Endothelial cell of umbilical vein (primary cell): ENCODE results near the gene SAMD11. TPM values are rescaled to one million over a fixed set of nuclear protein-coding genes. Genes with fewer than 3 reads are reported as not detected.

Experiments used
- BruUV-seq: library from RNA; stranded (reverse); fragments of 400-500 nt; replicated peaks from 2 replicates; lab custom pipeline; 2021; lab: Mats Ljungman, UMichigan
- CTCF ChIA-PET: fragments of 300-600, 350-600 bp; sonication (Branson Sonifier 250); formaldehyde crosslinking; loops from one replicate; lab custom pipeline; 2021; ENCODE audit warnings: antibody characterized with exemption, inconsistent platforms; lab: Charles Lee
- POLR2A ChIA-PET: fragments of 300-600, 350-600 bp; sonication (Branson Sonifier 250); formaldehyde crosslinking; loops from one replicate; lab custom pipeline; 2021; ENCODE audit warnings: antibody characterized with exemption, inconsistent platforms; lab: Charles Lee
- DNase-seq: peaks from one replicate; pipeline ENCODE4 v3.0.0-alpha.2; 2011; ENCODE audit warnings: low read depth, low spot score
- FAIRE-seq: peaks from 2 replicates; lab custom pipeline; 2011; peaks lifted over from hg19 to GRCh38; lab: Jason Lieb, UNC
- H2AFZ ChIP-seq: 2 replicates; pipeline ENCODE4 v1.6.0; 2012; ENCODE audit warnings: low read depth, low read length, control low read depth, inconsistent platforms
- H3K27ac ChIP-seq: 2 replicates; pipeline ENCODE4 v1.5.1; 2011; ENCODE audit warnings: low read depth, mild to moderate bottlenecking, control low read depth, low read length, moderate library complexity; ENCODE audit not compliant: insufficient read depth
- H3K27me3 ChIP-seq, 2 experiments: 2 replicates each; pipeline versions ENCODE4 v1.6.0 to v1.6.1; 2011; ENCODE audit warnings: low read length in 2 of 2, mixed read lengths in 1 of 2; ENCODE audit not compliant: control insufficient read depth in 2 of 2, insufficient read depth in 2 of 2
- H3K36me3 ChIP-seq, 2 experiments: 2 replicates in 1 of 2; 3 replicates in 1 of 2; pipeline ENCODE4 v1.5.1; 2011; ENCODE audit warnings: low read length in 2 of 2, mild to moderate bottlenecking in 1 of 2, moderate library complexity in 1 of 2; ENCODE audit not compliant: control insufficient read depth in 2 of 2, insufficient read depth in 2 of 2; ENCODE audit errors: extremely low read depth in 1 of 2
- H3K4me1 ChIP-seq: 3 replicates; pipeline ENCODE4 v1.5.1; 2011; ENCODE audit warnings: mild to moderate bottlenecking, low read length; ENCODE audit not compliant: control insufficient read depth, insufficient read depth; ENCODE audit errors: extremely low read depth
- H3K4me2 ChIP-seq: 2 replicates; pipeline ENCODE4 v1.6.1; 2011; ENCODE audit warnings: low read length, control low read depth, mixed read lengths; ENCODE audit not compliant: insufficient read depth
- H3K4me3 ChIP-seq, 3 experiments: fragments of 200-600 bp in 1 of 3; sonication (generic), shearing (Covaris generic) in 1 of 3; replicated peaks in 1 of 3; 2 replicates each; pipeline ENCODE4 v1.5.1; 2011 to 2016; ENCODE audit warnings: control low read depth in 3 of 3, low read length in 3 of 3, mild to moderate bottlenecking in 2 of 3, inconsistent platforms in 1 of 3, low read depth in 1 of 3, moderate library complexity in 1 of 3; ENCODE audit not compliant: insufficient read depth in 1 of 3
- H3K79me2 ChIP-seq: 2 replicates; pipeline ENCODE4 v1.6.0; 2012; ENCODE audit warnings: low read length, inconsistent platforms; ENCODE audit not compliant: control insufficient read depth, insufficient read depth
- H3K9ac ChIP-seq: replicated peaks from 2 replicates; pipeline ENCODE3; 2011; ENCODE audit warnings: low read length, control low read depth; ENCODE audit not compliant: insufficient read depth; ENCODE audit errors: extremely low read depth
- H3K9me1 ChIP-seq: replicated peaks from 3 replicates; pipeline ENCODE4 v1.6.0; 2011; ENCODE audit warnings: mild to moderate bottlenecking, low read length; ENCODE audit not compliant: control insufficient read depth, insufficient read depth; ENCODE audit errors: extremely low read depth
- H3K9me3 ChIP-seq: replicated peaks from 2 replicates; pipeline ENCODE4 v1.5.1; 2012; ENCODE audit warnings: low read length, inconsistent platforms; ENCODE audit not compliant: control insufficient read depth, insufficient read depth
- H4K20me1 ChIP-seq: replicated peaks from 2 replicates; pipeline ENCODE3; 2011; ENCODE audit warnings: mild to moderate bottlenecking, low read length; ENCODE audit not compliant: control insufficient read depth, insufficient read depth; ENCODE audit errors: extremely low read depth
- EZH2 ChIP-seq: IDR thresholded peaks from 2 replicates; pipeline ENCODE4 v1.6.1; 2012; ENCODE audit warnings: borderline replicate concordance, low read depth, mild to moderate bottlenecking, moderate library complexity, low read length, inconsistent platforms; ENCODE audit not compliant: severe bottlenecking
- FOS ChIP-seq: IDR thresholded peaks from 2 replicates; pipeline ENCODE4 v1.6.1; 2011; ENCODE audit warnings: mild to moderate bottlenecking, low read length, moderate library complexity, borderline replicate concordance; ENCODE audit not compliant: insufficient read depth
- GATA2 ChIP-seq: IDR thresholded peaks from 2 replicates; pipeline ENCODE4 v1.7.0; 2011; ENCODE audit warnings: low read depth, mild to moderate bottlenecking, moderate library complexity, mixed read lengths, low read length; ENCODE audit not compliant: insufficient read length, insufficient read depth
- JUN ChIP-seq: IDR thresholded peaks from 2 replicates; pipeline ENCODE4 v1.6.1; 2011; ENCODE audit warnings: borderline replicate concordance, low read depth; ENCODE audit not compliant: insufficient read length, insufficient read depth
- MYC ChIP-seq: IDR thresholded peaks from one replicate; pipeline ENCODE4 v1.6.1; 2011; ENCODE audit warnings: mild to moderate bottlenecking, low read depth, low read length
- POLR2A ChIP-seq: IDR thresholded peaks from 2 replicates; pipeline ENCODE4 v1.6.1; 2012; ENCODE audit warnings: low read depth, mild to moderate bottlenecking, control low read depth, low read length
- POLR2AphosphoS5 ChIP-seq: IDR thresholded peaks from 2 replicates; pipeline ENCODE4 v1.6.1; 2012; ENCODE audit warnings: low read depth, mild to moderate bottlenecking, control low read depth, low read length, moderate library complexity; ENCODE audit not compliant: insufficient read depth
- dilution Hi-C: fragments of 300-500 bp; cut with MboI; formaldehyde crosslinking; loops from one replicate; pipeline ENCODE4 v1.15.0; 2019; ENCODE audit warnings: low sequenced_read_pairs; ENCODE audit not compliant: extremely low pct_ligation_motif_present
- intact Hi-C: fragments of 100-400 bp; cut with micrococcal nuclease; formaldehyde crosslinking; loops from one replicate; pipeline ENCODE4 v1.10.0; 2022
- polyA plus RNA-seq, 4 experiments: library from polyadenylated mRNA; depleted of rRNA in 3 of 4; stranded (reverse) in 3 of 4; unstranded in 1 of 4; fragments of >200 nt; gene quantifications; 2 replicates each; pipeline versions ENCODE4 v1.2.1 to v1.2.3, GENCODE V29; 2011 to 2012; ENCODE audit warnings: missing spikeins in 1 of 4
- total RNA-seq: library from RNA; stranded (reverse); gene quantifications from 2 replicates; pipeline ENCODE4 v1.2.3, GENCODE V29; 2021
- TF ChIP-seq, protein P1 (sequence below), 2 donors: IDR thresholded peaks; 1 replicate in 1 of 2; 2 replicates in 1 of 2; pipeline ENCODE4 v1.5.1; 2011; ENCODE audit warnings: low read length in 2 of 2, mild to moderate bottlenecking in 2 of 2, moderate library complexity in 2 of 2, control low read depth in 1 of 2, inconsistent platforms in 1 of 2, low read depth in 1 of 2; ENCODE audit not compliant: insufficient read depth in 1 of 2; ENCODE audit errors: extremely low read depth in 1 of 2
- TF ChIP-seq, protein P2 (sequence below): IDR thresholded peaks from 2 replicates; pipeline ENCODE4 v1.6.1; 2011; ENCODE audit not compliant: insufficient read depth, insufficient read length

SAMD11 gene
- total and polyA plus RNA-seq, 2 donors (not counting 3 experiments of a cell fraction or from before 2014, with no cell fraction given): not detected

DNA sequence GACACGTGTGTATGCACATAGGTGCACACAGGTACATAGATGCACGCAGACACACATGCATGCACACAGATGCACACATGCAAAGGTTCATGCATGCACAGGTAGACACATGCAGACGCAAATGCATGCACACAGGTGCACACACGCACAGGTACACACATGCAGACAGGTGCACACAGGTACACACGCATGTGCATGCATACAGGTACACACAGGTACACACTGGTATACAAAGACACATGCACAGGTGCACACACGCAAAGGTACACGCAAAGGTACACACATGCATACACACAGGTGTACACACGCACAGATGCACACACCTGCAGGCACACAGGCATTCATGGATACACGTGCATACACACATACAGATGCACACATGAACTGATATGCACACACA is 26.5 kb downstream of the SAMD11 start:
- ChIA-PET POLR2A (no interaction called here), CTCF (no interaction called here)
- dilution Hi-C loops (no loop called here), intact Hi-C loops (no loop called here)
- BruUV-seq: no TSS peak
- Histone ChIP-seq H4K20me1 (no peaks in the 10 kb centered on the region), H3K27me3 (no peaks in the 10 kb centered on the region), H3K9me3 (no peaks in the 10 kb centered on the region), H3K4me3 (no peak overlapping the region), H3K4me2 (no peak overlapping the region), H3K9me1 (no peaks in the 10 kb centered on the region), H3K27ac (no peak overlapping the region), H2AFZ (no peak overlapping the region), H3K36me3 (peaks cover 0 to 68% of the 10 kb centered on the region in 2 experiments), H3K9ac (no peak overlapping the region), H3K4me1 (no peaks in the 10 kb centered on the region), H3K79me2 (no peaks in the 10 kb centered on the region)
- DNase-seq (no peak), FAIRE-seq (no peak)
- TF ChIP-seq FOS (no peak), GATA2 (no peak), POLR2AphosphoS5 (no peak), POLR2A (no peak)
- TF ChIP-seq, protein P1, sequence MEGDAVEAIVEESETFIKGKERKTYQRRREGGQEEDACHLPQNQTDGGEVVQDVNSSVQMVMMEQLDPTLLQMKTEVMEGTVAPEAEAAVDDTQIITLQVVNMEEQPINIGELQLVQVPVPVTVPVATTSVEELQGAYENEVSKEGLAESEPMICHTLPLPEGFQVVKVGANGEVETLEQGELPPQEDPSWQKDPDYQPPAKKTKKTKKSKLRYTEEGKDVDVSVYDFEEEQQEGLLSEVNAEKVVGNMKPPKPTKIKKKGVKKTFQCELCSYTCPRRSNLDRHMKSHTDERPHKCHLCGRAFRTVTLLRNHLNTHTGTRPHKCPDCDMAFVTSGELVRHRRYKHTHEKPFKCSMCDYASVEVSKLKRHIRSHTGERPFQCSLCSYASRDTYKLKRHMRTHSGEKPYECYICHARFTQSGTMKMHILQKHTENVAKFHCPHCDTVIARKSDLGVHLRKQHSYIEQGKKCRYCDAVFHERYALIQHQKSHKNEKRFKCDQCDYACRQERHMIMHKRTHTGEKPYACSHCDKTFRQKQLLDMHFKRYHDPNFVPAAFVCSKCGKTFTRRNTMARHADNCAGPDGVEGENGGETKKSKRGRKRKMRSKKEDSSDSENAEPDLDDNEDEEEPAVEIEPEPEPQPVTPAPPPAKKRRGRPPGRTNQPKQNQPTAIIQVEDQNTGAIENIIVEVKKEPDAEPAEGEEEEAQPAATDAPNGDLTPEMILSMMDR (IDR thresholded peaks at IDR 0.05; ENCODE audit: extremely low read depth in 1 of 2, insufficient read depth in 1 of 2, low read depth in 1 of 2, low read length in 2 of 2): no peak

DNA sequence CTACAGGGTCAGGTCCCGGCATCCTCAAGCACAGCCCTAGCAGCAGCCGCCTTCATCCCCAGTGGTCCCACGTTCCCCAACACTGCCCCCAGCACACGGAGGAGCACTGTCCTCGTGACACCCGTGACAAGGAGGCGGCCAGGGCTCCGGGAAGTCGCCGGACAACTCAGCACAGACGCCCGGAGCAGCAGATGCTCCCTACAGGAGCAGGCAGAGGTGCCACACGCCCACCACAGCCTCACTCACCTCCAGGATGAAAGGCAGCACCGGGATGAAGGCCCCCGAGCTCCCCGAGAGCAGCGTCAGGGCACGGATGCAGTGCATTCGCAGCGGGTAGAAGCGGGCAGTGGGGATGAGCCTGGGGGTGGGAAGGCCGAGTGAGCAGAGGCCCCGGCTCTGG is 27.2 kb downstream of the SAMD11 start:
- Histone ChIP-seq H3K36me3 (peaks cover 0 to 67% of the 10 kb centered on the region in 2 experiments), H3K9me1 (no peaks in the 10 kb centered on the region), H3K79me2 (no peaks in the 10 kb centered on the region), H3K4me3 (no peak overlapping the region), H3K4me1 (no peaks in the 10 kb centered on the region), H3K9ac (no peak overlapping the region), H3K27ac (no peak overlapping the region), H3K9me3 (no peaks in the 10 kb centered on the region), H3K27me3 (no peaks in the 10 kb centered on the region), H4K20me1 (no peaks in the 10 kb centered on the region), H2AFZ (no peak overlapping the region), H3K4me2 (no peak overlapping the region)
- no peak for FAIRE-seq
- dilution Hi-C loops (no loop called here), intact Hi-C loops (loop anchor here (1.0 kb wide), 1 partner anchor 47 kb away; no protein-coding TSS in a partner anchor)
- no TSS peak for BruUV-seq
- no peak for DNase-seq
- CTCF ChIA-PET: no interaction called here
- TF ChIP-seq FOS (no peak), GATA2 (no peak), MYC (no peak), POLR2A (no peak), JUN (no peak), EZH2 (no peak), POLR2AphosphoS5 (no peak)
- TF ChIP-seq, protein P2, sequence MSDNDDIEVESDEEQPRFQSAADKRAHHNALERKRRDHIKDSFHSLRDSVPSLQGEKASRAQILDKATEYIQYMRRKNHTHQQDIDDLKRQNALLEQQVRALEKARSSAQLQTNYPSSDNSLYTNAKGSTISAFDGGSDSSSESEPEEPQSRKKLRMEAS: no peak
- TF ChIP-seq, protein P1 (IDR thresholded peaks at IDR 0.05; ENCODE audit: extremely low read depth in 1 of 2, insufficient read depth in 1 of 2, low read depth in 1 of 2, low read length in 2 of 2): no peak
- POLR2A ChIA-PET: no interaction called here
